WTC11 (cell line): ENCODE results near the gene B3GLCT. TPM values are rescaled to one million over a fixed set of nuclear protein-coding genes. Genes with fewer than 3 reads are reported as not detected.

Source experiments
- ATAC-seq: fragments of 200-7000 bp; cut with Tn5 transposase; 2 replicates; pipeline ENCODE4 v1.10.0; 2021; ENCODE audit warnings: mild to moderate bottlenecking, moderate library complexity
- CTCF ChIA-PET: fragments of 300-600 bp; sonication (Branson Sonifier 250); formaldehyde crosslinking; loops from one replicate; lab custom pipeline; 2021; ENCODE audit warnings: antibody characterized with exemption; lab: Charles Lee
- POLR2A ChIA-PET: fragments of 350-600 bp; sonication (Branson Sonifier 250); formaldehyde crosslinking; loops from one replicate; lab custom pipeline; 2021; ENCODE audit warnings: antibody characterized with exemption; lab: Charles Lee
- DNase-seq: peaks from one replicate; pipeline ENCODE4 v3.0.0; 2021; ENCODE audit warnings: low spot score
- H3K27ac Mint-ChIP-seq: 2 replicates; pipeline ENCODE4 v1.8.0; 2021; ENCODE audit warnings: mixed read lengths
- H3K27me3 Mint-ChIP-seq: 2 replicates; pipeline ENCODE4 v1.8.0; 2021; ENCODE audit warnings: low read depth, mild to moderate bottlenecking, moderate library complexity, mixed read lengths
- H3K36me3 Mint-ChIP-seq: 2 replicates; pipeline ENCODE4 v1.8.0; 2021; ENCODE audit warnings: mixed read lengths
- H3K4me1 Mint-ChIP-seq: 2 replicates; pipeline ENCODE4 v1.8.0; 2022; ENCODE audit warnings: mixed read lengths
- H3K4me3 Mint-ChIP-seq: 2 replicates; pipeline ENCODE4 v1.8.0; 2021; ENCODE audit warnings: mild to moderate bottlenecking, moderate library complexity, mixed read lengths
- H3K9me3 Mint-ChIP-seq: 2 replicates; pipeline ENCODE4 v1.8.0; 2021; ENCODE audit warnings: mixed read lengths
- CREB1 ChIP-seq: sonication (generic); formaldehyde crosslinking; IDR thresholded peaks from 2 replicates; pipeline ENCODE4 v1.8.0; 2023; ENCODE audit warnings: mild to moderate bottlenecking, missing genetic modification reagents
- CREM ChIP-seq: sonication (generic); formaldehyde crosslinking; IDR thresholded peaks from 2 replicates; pipeline ENCODE4 v1.8.1; 2022; ENCODE audit warnings: mild to moderate bottlenecking, missing genetic modification reagents, moderate library complexity
- FOXP1 ChIP-seq: sonication (generic); formaldehyde crosslinking; IDR thresholded peaks from 2 replicates; pipeline ENCODE4 v1.8.0; 2022; ENCODE audit warnings: missing genetic modification reagents, mild to moderate bottlenecking, moderate library complexity, borderline replicate concordance
- GRHL2 ChIP-seq: fragments of 250-450 bp; sonication (Bioruptor Pico); IDR thresholded peaks from 2 replicates; pipeline ENCODE4 v1.8.0; 2022; ENCODE audit warnings: mild to moderate bottlenecking, moderate library complexity; ENCODE audit not compliant: insufficient replicate concordance, severe bottlenecking
- IRF2 ChIP-seq: sonication (generic); formaldehyde crosslinking; IDR thresholded peaks from 2 replicates; pipeline ENCODE4 v1.8.0; 2022; ENCODE audit warnings: low read depth, missing genetic modification reagents, borderline replicate concordance
- JAZF1 ChIP-seq: fragments of 250-450 bp; sonication (Bioruptor Pico); IDR thresholded peaks from 2 replicates; pipeline ENCODE4 v1.9.0; 2021; ENCODE audit warnings: moderate library complexity, mild to moderate bottlenecking, inconsistent platforms
- NFATC4 ChIP-seq: fragments of 250-450 bp; sonication (Bioruptor Pico); IDR thresholded peaks from 2 replicates; pipeline ENCODE4 v1.9.0; 2021; ENCODE audit warnings: mild to moderate bottlenecking
- NFE2L1 ChIP-seq: sonication (generic); formaldehyde crosslinking; IDR thresholded peaks from 2 replicates; pipeline ENCODE4 v1.8.1; 2023; ENCODE audit warnings: missing genetic modification reagents
- RELA ChIP-seq: sonication (generic); formaldehyde crosslinking; IDR thresholded peaks from 2 replicates; pipeline ENCODE4 v1.8.1; 2022; ENCODE audit warnings: missing genetic modification reagents, mild to moderate bottlenecking, borderline replicate concordance
- SMAD3 ChIP-seq: sonication (generic); formaldehyde crosslinking; IDR thresholded peaks from 2 replicates; pipeline ENCODE4 v1.8.0; 2022; ENCODE audit warnings: missing genetic modification reagents, mild to moderate bottlenecking, borderline replicate concordance
- TCF7 ChIP-seq: sonication (generic); formaldehyde crosslinking; IDR thresholded peaks from 2 replicates; pipeline ENCODE4 v1.8.0; 2022; ENCODE audit warnings: mild to moderate bottlenecking, low read depth, missing genetic modification reagents, moderate library complexity
- TEAD4 ChIP-seq: sonication (generic); formaldehyde crosslinking; IDR thresholded peaks from 2 replicates; pipeline ENCODE4 v1.8.0; 2022; ENCODE audit warnings: mild to moderate bottlenecking, missing genetic modification reagents
- ZNF138 ChIP-seq: sonication (generic); formaldehyde crosslinking; conservative IDR thresholded peaks from 2 replicates; pipeline ENCODE4 v1.8.1; 2022; ENCODE audit warnings: mild to moderate bottlenecking, moderate library complexity, missing genetic modification reagents
- ZNF219 ChIP-seq: sonication (generic); formaldehyde crosslinking; IDR thresholded peaks from 2 replicates; pipeline ENCODE4 v1.8.0; 2023; ENCODE audit warnings: missing genetic modification reagents, mild to moderate bottlenecking, borderline replicate concordance
- ZNF232 ChIP-seq: sonication (generic); formaldehyde crosslinking; IDR thresholded peaks from 2 replicates; pipeline ENCODE4 v1.8.0; 2022; ENCODE audit warnings: mild to moderate bottlenecking, missing genetic modification reagents
- ZNF416 ChIP-seq: fragments of 250-450 bp; sonication (Bioruptor Pico); IDR thresholded peaks from 2 replicates; pipeline ENCODE4 v1.9.0; 2021; ENCODE audit warnings: mild to moderate bottlenecking, inconsistent platforms
- total RNA-seq: library from RNA; stranded (reverse); gene quantifications from 3 replicates; pipeline ENCODE4 v1.2.3, GENCODE V29; 2021
- TF ChIP-seq, protein P1 (sequence below): sonication (generic); formaldehyde crosslinking; IDR thresholded peaks from 2 replicates; pipeline ENCODE4 v1.8.1; 2023; ENCODE audit warnings: mild to moderate bottlenecking, missing genetic modification reagents, borderline replicate concordance
- TF ChIP-seq, protein P2 (sequence below): sonication (generic); formaldehyde crosslinking; IDR thresholded peaks from 2 replicates; pipeline ENCODE4 v1.8.1; 2023; ENCODE audit warnings: mild to moderate bottlenecking, missing genetic modification reagents
- TF ChIP-seq, protein P3 (sequence below): sonication (generic); formaldehyde crosslinking; IDR thresholded peaks from 2 replicates; pipeline ENCODE4 v1.8.0; 2022; ENCODE audit warnings: missing genetic modification reagents
- TF ChIP-seq, protein P4 (sequence below): sonication (generic); formaldehyde crosslinking; IDR thresholded peaks from 2 replicates; pipeline ENCODE4 v1.8.1; 2022; ENCODE audit warnings: missing genetic modification reagents, borderline replicate concordance
- TF ChIP-seq, protein P5 (sequence below): sonication (generic); formaldehyde crosslinking; IDR thresholded peaks from 2 replicates; pipeline ENCODE4 v1.8.1; 2022; ENCODE audit warnings: mild to moderate bottlenecking, moderate library complexity, missing genetic modification reagents
- TF ChIP-seq, protein P6 (sequence below): sonication (generic); formaldehyde crosslinking; IDR thresholded peaks from 2 replicates; pipeline ENCODE4 v1.8.1; 2023; ENCODE audit warnings: mild to moderate bottlenecking, missing genetic modification reagents, moderate library complexity

The B3GLCT gene
- total RNA-seq, 1 experiment from 2014 or later = 2.4 TPM

DNA sequence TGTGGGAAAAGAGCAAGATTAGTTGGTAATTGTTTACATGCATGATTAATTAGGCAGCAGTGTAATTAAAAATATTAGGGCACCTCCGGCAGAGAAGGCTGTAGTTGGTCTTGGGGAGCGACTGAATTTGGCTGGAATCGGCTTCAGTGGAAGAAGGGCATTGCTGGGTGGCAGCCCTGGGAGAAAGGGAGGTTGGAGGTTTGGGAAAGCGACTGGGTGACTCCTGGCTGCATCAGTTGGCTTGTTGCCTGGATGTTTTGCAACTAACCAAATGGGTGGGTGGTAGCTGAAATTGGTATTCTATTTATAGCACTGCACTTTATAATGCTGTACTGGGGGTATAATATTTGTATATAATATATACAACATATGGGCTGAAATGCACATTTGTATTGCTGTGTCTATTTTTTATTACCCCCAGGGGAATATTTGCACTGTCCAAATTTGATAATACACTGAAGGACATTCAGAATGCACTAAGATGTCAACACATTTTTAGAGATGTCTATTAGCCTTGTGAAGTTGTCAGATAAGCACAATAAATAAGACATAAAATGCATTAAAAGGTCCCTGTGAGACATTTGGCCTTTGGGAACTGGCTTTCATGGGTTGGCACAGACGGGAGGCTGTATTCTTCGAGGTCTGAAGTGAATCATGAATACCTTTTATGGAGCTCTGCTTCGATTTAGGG lies 1.7 kb downstream of the B3GLCT start (continued):
- TF ChIP-seq, protein P1, sequence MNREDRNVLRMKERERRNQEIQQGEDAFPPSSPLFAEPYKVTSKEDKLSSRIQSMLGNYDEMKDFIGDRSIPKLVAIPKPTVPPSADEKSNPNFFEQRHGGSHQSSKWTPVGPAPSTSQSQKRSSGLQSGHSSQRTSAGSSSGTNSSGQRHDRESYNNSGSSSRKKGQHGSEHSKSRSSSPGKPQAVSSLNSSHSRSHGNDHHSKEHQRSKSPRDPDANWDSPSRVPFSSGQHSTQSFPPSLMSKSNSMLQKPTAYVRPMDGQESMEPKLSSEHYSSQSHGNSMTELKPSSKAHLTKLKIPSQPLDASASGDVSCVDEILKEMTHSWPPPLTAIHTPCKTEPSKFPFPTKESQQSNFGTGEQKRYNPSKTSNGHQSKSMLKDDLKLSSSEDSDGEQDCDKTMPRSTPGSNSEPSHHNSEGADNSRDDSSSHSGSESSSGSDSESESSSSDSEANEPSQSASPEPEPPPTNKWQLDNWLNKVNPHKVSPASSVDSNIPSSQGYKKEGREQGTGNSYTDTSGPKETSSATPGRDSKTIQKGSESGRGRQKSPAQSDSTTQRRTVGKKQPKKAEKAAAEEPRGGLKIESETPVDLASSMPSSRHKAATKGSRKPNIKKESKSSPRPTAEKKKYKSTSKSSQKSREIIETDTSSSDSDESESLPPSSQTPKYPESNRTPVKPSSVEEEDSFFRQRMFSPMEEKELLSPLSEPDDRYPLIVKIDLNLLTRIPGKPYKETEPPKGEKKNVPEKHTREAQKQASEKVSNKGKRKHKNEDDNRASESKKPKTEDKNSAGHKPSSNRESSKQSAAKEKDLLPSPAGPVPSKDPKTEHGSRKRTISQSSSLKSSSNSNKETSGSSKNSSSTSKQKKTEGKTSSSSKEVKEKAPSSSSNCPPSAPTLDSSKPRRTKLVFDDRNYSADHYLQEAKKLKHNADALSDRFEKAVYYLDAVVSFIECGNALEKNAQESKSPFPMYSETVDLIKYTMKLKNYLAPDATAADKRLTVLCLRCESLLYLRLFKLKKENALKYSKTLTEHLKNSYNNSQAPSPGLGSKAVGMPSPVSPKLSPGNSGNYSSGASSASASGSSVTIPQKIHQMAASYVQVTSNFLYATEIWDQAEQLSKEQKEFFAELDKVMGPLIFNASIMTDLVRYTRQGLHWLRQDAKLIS (CRISPR knock-in tag) = no peak
- TF ChIP-seq, protein P2, sequence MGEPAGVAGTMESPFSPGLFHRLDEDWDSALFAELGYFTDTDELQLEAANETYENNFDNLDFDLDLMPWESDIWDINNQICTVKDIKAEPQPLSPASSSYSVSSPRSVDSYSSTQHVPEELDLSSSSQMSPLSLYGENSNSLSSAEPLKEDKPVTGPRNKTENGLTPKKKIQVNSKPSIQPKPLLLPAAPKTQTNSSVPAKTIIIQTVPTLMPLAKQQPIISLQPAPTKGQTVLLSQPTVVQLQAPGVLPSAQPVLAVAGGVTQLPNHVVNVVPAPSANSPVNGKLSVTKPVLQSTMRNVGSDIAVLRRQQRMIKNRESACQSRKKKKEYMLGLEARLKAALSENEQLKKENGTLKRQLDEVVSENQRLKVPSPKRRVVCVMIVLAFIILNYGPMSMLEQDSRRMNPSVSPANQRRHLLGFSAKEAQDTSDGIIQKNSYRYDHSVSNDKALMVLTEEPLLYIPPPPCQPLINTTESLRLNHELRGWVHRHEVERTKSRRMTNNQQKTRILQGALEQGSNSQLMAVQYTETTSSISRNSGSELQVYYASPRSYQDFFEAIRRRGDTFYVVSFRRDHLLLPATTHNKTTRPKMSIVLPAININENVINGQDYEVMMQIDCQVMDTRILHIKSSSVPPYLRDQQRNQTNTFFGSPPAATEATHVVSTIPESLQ (CRISPR knock-in tag) = no peak
- no peak for TF ChIP-seq ZNF416 (CRISPR knock-in tag)
- TF ChIP-seq, all 79 proteins: peak for 0

DNA sequence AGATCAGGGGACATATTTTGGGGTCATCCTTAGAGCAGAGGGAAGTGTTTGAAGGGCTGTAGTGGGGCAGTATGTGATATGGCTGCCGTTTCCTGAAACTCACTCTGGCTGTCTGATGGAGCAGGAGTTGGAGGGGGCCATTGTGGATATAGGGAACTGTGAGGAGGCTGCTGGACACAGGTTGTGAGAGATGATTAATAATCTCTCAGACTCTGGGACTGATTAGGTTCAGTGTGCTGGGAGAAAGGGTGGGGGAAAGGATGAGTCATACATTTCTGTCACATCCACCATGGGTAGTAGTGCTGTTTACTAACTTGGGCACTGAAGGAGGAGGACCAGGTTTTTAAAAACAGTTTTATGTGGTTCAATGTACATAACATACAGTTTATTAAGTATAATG lies 4.8 kb downstream of the B3GLCT start:
- ATAC-seq (no peak), DNase-seq (no peak)
- CTCF ChIA-PET = no interaction called here
- no peak overlapping the region for H3K27ac Mint-ChIP-seq
- POLR2A ChIA-PET = no interaction called here
- peaks cover 20% of the 10 kb centered on the region for H3K4me1 Mint-ChIP-seq
- no peaks in the 10 kb centered on the region for H3K9me3 Mint-ChIP-seq
- no peak overlapping the region for H3K4me3 Mint-ChIP-seq
- peaks cover 6% of the 10 kb centered on the region for H3K27me3 Mint-ChIP-seq
- no peak for TF ChIP-seq ZNF416 (CRISPR knock-in tag)
- no peak for TF ChIP-seq NFE2L1 (CRISPR knock-in tag)
- TF ChIP-seq TEAD4 (CRISPR knock-in tag) = no peak
- TF ChIP-seq NFATC4 (CRISPR knock-in tag) = no peak
- TF ChIP-seq, protein P3, sequence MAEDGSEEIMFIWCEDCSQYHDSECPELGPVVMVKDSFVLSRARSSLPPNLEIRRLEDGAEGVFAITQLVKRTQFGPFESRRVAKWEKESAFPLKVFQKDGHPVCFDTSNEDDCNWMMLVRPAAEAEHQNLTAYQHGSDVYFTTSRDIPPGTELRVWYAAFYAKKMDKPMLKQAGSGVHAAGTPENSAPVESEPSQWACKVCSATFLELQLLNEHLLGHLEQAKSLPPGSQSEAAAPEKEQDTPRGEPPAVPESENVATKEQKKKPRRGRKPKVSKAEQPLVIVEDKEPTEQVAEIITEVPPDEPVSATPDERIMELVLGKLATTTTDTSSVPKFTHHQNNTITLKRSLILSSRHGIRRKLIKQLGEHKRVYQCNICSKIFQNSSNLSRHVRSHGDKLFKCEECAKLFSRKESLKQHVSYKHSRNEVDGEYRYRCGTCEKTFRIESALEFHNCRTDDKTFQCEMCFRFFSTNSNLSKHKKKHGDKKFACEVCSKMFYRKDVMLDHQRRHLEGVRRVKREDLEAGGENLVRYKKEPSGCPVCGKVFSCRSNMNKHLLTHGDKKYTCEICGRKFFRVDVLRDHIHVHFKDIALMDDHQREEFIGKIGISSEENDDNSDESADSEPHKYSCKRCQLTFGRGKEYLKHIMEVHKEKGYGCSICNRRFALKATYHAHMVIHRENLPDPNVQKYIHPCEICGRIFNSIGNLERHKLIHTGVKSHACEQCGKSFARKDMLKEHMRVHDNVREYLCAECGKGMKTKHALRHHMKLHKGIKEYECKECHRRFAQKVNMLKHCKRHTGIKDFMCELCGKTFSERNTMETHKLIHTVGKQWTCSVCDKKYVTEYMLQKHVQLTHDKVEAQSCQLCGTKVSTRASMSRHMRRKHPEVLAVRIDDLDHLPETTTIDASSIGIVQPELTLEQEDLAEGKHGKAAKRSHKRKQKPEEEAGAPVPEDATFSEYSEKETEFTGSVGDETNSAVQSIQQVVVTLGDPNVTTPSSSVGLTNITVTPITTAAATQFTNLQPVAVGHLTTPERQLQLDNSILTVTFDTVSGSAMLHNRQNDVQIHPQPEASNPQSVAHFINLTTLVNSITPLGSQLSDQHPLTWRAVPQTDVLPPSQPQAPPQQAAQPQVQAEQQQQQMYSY (CRISPR knock-in tag) = no peak
- no peak for TF ChIP-seq IRF2 (CRISPR knock-in tag)
- TF ChIP-seq JAZF1 (CRISPR knock-in tag) = no peak
- TF ChIP-seq SMAD3 (CRISPR knock-in tag) = no peak
- no peak for TF ChIP-seq GRHL2
- no peak for TF ChIP-seq ZNF219 (CRISPR knock-in tag)
- TF ChIP-seq CREB1 (CRISPR knock-in tag) = no peak
- no peak for TF ChIP-seq RELA (CRISPR knock-in tag)
- TF ChIP-seq TCF7 = no peak
- TF ChIP-seq, protein P4, sequence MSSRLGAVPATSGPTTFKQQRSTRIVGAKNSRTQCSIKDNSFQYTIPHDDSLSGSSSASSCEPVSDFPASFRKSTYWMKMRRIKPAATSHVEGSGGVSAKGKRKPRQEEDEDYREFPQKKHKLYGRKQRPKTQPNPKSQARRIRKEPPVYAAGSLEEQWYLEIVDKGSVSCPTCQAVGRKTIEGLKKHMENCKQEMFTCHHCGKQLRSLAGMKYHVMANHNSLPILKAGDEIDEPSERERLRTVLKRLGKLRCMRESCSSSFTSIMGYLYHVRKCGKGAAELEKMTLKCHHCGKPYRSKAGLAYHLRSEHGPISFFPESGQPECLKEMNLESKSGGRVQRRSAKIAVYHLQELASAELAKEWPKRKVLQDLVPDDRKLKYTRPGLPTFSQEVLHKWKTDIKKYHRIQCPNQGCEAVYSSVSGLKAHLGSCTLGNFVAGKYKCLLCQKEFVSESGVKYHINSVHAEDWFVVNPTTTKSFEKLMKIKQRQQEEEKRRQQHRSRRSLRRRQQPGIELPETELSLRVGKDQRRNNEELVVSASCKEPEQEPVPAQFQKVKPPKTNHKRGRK (CRISPR knock-in tag) = no peak
- TF ChIP-seq, protein P5, sequence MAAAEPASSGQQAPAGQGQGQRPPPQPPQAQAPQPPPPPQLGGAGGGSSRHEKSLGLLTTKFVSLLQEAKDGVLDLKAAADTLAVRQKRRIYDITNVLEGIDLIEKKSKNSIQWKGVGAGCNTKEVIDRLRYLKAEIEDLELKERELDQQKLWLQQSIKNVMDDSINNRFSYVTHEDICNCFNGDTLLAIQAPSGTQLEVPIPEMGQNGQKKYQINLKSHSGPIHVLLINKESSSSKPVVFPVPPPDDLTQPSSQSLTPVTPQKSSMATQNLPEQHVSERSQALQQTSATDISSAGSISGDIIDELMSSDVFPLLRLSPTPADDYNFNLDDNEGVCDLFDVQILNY (CRISPR knock-in tag) = no peak
- TF ChIP-seq CREM (CRISPR knock-in tag) = no peak
- TF ChIP-seq, protein P6, sequence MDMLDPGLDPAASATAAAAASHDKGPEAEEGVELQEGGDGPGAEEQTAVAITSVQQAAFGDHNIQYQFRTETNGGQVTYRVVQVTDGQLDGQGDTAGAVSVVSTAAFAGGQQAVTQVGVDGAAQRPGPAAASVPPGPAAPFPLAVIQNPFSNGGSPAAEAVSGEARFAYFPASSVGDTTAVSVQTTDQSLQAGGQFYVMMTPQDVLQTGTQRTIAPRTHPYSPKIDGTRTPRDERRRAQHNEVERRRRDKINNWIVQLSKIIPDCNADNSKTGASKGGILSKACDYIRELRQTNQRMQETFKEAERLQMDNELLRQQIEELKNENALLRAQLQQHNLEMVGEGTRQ (CRISPR knock-in tag) = no peak
- TF ChIP-seq FOXP1 (CRISPR knock-in tag) = no peak
- no peak for TF ChIP-seq ZNF138 (CRISPR knock-in tag)
- no peak for TF ChIP-seq ZNF232
- no peaks in the 10 kb centered on the region for H3K36me3 Mint-ChIP-seq
